ENCODE measurements around the gene ASPHD1.
"Not testable (repeated sequence)": the region's sequence is repeated elsewhere in the genome, so short reads cannot be mapped to it uniquely, and the experiment has no call there.

ASPHD1 gene

DNA sequence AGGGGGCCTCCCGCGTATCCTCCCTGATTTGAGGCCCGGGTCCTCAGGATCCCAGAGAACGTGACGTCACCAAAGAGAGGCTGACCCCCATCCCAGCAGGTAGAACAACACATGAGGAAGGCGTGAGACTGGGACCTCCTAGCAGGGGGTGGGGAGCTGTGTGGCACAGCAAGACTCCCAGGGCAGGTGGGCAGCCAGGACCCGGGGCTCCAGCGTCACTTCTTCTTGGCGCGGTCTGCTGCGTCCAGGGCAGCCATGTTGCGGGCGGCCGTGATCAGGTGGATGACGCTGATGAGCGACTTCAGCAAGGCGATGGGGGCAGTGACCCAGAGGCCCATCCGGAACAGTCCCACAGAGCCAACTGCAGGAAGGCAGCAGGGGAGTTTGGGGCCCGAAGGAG is 41.3 kb upstream of the ASPHD1 start:
- TF ChIP-seq, protein P1, sequence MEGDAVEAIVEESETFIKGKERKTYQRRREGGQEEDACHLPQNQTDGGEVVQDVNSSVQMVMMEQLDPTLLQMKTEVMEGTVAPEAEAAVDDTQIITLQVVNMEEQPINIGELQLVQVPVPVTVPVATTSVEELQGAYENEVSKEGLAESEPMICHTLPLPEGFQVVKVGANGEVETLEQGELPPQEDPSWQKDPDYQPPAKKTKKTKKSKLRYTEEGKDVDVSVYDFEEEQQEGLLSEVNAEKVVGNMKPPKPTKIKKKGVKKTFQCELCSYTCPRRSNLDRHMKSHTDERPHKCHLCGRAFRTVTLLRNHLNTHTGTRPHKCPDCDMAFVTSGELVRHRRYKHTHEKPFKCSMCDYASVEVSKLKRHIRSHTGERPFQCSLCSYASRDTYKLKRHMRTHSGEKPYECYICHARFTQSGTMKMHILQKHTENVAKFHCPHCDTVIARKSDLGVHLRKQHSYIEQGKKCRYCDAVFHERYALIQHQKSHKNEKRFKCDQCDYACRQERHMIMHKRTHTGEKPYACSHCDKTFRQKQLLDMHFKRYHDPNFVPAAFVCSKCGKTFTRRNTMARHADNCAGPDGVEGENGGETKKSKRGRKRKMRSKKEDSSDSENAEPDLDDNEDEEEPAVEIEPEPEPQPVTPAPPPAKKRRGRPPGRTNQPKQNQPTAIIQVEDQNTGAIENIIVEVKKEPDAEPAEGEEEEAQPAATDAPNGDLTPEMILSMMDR (conservative IDR thresholded peaks at IDR 0.05): no peak
- TF ChIP-seq ZFX (IDR thresholded peaks at IDR 0.05): no peak
- peak overlapping the region; percentile 58 for H3K27ac ChIP-seq

DNA sequence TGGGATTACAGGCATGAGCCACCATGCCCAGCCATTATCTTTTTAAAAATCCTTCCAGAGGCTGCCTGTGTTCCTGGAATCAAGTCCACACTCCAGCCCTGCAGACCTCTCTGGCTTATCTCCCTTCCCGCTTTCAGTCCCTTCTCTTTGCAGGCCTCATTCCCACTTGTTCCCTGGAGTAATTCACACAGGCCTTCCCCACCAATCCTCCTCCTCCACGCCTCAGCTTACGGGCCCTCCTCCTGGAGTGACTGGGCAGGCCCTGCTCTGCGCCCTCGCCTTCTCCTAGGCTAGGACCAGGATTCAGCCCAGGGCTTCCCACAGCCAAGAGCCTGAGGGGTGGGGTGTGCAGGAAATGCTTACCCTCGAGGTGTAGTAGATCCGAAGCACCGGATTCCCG is 40.1 kb upstream of the ASPHD1 start:
- TF ChIP-seq, protein P1 (conservative IDR thresholded peaks at IDR 0.05): no peak
- no peak for TF ChIP-seq ZFX (IDR thresholded peaks at IDR 0.05)
- H3K27ac ChIP-seq: no peak overlapping the region

DNA sequence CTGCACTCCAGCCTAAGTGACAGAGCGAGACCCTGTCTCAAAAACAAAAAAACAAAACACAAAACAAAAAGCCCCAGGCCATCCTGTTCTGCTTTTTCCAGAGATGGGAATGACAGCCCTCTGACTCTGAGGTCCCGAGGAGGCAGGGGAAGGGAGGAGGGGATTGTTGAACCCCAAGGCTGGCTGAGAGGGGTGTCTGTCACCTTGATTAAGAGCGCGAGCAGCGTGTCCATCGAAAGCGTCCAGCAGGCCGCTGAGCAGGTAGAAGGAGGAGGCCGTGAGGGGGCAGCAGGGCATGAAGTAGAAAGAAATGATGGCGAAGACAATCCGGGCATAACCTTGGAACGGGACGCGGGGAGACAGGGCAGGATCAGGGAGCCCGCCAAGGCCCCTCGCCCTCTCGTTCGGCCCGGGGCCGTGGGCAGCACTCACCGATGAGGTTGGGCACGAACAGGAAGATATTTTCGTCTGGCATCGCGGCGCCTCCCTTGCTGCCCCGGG is 37.9 kb upstream of the ASPHD1 start:
- peak; percentile 73; the same call in 1 of the 2 replicates for TF ChIP-seq ZFX (IDR thresholded peaks at IDR 0.05)
- TF ChIP-seq, protein P1 (conservative IDR thresholded peaks at IDR 0.05): no peak
- peak overlapping the region; percentile 86 for H3K27ac ChIP-seq

DNA sequence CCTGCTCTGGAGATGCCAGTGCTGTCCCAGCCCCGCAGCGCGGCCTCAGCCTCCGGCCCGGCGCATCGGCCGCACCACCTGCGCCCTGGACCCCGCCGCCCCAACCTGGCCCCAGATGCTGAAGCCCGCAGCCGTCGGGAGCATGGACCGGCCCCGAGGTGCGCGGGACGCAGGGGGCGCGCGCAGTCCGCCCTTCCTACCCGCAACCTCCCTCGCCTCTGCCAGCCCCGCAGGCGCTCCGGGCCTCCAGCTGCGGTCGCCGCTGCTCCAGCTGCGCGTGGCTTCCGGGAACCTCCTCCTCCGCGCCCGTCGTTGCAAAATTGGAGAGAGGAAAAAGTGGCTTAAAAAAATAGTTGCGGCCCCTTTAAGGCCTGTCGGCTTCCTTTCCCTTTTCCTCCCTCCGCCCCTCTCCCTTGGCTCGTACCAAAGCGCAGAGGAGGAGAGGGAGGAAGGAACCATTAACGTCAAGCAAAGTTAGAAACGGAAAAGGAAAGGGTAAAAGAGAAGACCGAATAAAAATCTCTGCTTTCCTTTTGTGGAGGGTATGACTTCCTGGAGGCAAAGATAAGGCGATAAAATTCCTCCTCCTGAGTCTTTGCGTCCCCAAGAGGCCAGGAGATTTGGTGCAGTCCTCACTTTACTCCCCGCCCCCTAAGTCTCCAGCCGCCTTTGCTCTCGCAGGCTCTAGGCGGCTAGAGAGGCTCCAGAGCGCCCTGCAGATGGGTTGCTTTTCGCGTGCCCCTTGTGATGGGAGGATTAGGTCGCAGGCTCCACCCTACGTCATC is 37.2 kb upstream of the ASPHD1 start, which contains the start of gene CDIPT:
TSS of gene CDIPT (minus strand) at position 343 of the 785 bp plus-strand sequence. CDS start 369 bp downstream, outside the sequence.
- TF ChIP-seq ZFX (IDR thresholded peaks at IDR 0.05): peak; percentile 47; the same call in 1 of the 2 replicates
- TF ChIP-seq, protein P1 (conservative IDR thresholded peaks at IDR 0.05): peak; percentile 87
- H3K27ac ChIP-seq: peak within 1 kb of the TSS; percentile 86

DNA sequence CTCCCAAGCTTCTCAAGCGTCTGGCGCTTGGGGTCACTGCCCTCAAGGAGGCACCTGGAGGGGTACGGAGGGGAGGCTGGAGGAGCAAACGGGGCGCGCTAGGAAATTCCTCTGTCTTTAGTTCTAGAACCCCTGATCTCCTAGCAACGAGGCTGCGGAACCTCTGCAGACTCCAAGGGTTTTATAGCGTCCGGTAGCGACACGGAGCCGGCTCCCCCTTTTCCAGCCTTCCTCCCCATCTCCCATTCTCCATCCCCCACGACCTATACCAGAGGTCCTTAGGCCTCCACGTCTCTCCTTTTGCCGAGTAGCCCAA is 36.7 kb upstream of the ASPHD1 start:
- H3K27ac ChIP-seq: peak overlapping the region; percentile 86

DNA sequence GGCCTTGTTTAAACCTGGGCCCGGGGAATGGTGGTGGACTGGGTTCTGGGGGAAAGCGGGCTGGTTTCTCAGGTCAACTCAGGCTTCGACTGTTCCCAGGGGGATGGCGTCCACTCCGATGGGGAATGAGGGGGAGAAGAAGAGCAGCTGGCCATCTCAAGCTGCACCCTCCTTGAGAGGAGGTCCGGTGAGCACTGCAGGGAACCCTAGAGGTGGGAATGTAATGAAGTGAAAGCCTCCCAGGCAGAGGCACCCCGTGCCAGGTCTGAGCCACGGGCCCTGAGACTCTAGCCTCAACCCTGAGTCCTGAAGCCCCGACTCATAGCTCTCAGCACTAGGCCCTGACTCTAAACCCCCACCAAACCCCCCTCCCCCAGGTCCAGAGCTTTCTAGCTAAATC is 36.1 kb upstream of the ASPHD1 start:
- no peak for TF ChIP-seq ZFX (IDR thresholded peaks at IDR 0.05)
- TF ChIP-seq, protein P1 (conservative IDR thresholded peaks at IDR 0.05): no peak
- H3K27ac ChIP-seq: peak overlapping the region; percentile 86; the same call in 1 of the 2 replicates

More for the DNA sequence above, 36.7 kb upstream of the ASPHD1 start:
- TF ChIP-seq ZFX (IDR thresholded peaks at IDR 0.05): no peak
- TF ChIP-seq, protein P1 (conservative IDR thresholded peaks at IDR 0.05): peak; percentile 40; the same call in 1 of the 2 replicates

DNA sequence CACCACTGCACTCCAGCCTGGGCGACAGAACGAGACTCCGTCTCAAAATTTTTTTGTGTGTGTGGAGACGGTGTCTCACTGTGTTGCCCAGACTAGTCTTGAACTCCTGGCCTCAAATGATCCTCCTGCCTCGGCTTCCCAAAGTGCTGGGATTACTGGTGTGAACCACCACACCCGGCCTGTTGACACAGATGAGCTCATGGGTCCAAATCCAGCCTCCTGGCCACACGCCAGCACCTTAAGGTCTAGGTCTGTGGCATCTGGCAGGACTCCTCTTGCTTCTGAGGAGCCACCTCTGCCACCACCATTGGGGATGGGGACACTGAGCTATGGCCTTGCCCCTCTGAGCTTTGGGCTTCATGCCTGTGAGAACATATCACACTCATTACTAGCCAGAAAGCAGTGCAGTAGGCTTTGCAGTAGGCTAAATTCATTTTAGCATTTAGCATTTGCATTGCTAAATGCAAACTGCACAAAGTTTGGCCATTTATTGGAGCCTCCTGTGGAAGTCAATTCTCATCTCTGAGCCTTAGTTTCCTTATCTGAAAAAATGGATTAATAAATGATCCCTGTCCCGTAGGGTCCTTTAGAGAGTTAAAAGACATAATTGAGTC is 31.8 kb upstream of the ASPHD1 start:
- no peak for TF ChIP-seq ZFX (IDR thresholded peaks at IDR 0.05)
- H3K27ac ChIP-seq: no peak overlapping the region

DNA sequence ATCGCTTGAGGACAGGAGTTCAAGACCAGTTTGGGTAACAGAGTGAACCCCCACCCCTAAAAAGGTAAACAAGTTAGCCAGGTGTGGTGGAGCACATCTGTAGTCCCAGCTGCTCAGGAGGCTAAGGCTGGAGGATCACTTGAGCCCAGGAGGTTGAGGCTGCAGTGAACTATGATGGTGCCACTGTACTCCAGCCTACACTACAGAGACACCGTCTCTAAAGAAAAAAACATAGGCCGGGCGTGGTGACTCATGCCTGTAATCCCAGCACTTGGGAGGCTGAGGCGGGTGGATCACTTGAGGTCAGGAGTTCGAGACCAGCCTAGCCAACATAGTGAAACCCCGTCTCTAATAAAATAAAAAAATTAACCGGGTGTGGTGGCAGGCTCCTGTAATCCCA is 31.2 kb upstream of the ASPHD1 start:
- not testable (repeated sequence) for H3K27ac ChIP-seq
